Measurements from ENCODE around the gene CLIP2.
"Not testable (repeated sequence)": the region's sequence is repeated elsewhere in the genome, so short reads cannot be mapped to it uniquely, and the experiment has no call there.

The CLIP2 gene

DNA sequence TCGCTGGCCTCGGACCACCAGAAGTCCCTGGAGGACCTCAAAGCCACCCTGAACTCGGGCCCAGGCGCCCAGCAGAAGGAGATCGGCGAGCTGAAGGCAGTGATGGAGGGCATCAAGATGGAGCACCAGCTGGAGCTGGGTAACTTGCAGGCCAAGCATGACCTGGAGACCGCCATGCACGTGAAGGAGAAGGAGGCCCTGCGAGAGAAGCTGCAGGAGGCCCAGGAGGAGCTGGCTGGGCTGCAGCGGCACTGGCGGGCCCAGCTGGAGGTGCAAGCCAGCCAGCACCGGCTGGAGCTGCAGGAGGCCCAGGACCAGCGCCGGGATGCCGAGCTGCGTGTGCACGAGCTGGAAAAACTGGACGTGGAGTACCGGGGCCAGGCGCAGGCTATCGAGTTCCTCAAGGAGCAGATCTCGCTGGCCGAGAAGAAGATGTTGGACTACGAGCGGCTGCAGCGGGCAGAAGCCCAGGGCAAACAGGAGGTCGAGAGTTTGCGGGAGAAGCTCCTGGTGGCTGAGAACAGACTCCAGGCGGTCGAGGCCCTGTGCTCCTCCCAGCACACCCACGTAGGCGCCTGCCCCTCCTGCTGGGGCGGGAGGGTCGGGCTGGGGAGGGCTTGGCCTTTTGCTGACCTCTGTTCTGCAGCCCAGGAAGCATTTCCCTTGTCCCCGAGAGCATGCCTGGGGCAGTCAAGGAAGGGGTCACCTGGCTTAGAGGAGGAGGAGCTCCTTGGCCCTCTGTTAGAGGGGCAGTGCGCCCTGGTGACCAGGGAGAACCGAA is 87.2 kb downstream of the CLIP2 start:
- DNase-seq, result no peak

DNA sequence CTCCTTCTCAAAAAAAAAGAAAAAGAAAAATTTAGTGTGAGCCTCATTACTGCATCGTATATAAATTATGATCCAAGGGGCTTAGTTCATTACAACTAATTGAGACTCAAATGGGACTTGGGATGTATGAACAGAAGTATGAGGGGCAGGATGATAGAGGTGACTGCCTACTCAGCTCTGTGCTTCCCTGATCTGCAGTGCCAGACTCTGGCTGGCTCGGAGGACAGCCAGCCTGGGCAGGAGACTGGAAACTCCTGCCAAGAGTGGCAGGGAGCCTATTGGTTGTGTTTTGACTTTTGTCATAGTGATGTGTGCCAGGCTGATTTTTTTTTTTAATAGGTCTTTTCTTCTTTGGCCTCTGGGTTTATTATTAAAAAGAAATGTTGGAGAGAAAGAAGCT is 90.7 kb downstream of the CLIP2 start:
- no peak for DNase-seq

DNA sequence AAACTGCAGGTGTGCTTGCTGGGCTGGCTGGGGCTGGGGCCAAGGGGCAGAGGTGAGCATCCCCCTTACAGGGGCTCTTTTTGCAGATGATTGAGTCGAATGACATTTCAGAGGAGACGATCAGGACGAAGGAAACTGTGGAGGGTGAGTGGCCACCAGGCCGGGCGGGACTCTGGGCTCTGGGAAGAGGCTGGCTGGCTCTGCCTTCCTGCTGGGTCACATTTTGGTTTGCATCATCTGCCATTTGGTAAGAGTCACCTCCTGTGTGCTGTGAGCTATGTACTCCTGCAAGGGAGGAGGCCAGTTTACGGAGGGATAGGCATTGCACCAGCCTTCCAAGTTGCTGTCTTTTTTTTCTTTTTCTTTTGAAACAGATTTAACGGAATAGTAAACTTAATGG is 91.5 kb downstream of the CLIP2 start:
- no peak for DNase-seq

DNA sequence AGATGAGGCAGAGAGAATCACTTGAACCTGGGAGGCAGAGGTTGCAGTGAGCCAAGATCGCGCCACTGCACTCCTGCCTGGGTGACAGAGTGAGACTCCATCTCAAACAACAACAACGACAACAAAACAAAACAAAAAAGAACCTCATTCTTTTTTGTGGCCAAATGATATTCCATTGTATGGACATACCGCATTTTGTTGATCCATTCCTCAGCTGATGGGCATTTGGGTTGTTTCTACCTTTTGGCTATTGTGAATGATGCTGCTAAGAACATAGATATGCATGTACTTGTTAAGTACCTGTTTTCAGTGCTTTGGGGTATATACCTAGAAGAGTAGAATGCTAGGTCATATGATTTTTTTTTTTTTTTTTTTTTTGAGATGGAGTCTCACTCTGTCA is 94.9 kb downstream of the CLIP2 start:
- not testable (repeated sequence) for DNase-seq

GRCh38 chr7:74384854-74385253 is 95.6 kb downstream of the CLIP2 start:
- not testable (repeated sequence) for DNase-seq

- DNase-seq, result no peak
Measured at GRCh38 chr7:74387606-74388005, 98.4 kb downstream of the CLIP2 start.

DNA sequence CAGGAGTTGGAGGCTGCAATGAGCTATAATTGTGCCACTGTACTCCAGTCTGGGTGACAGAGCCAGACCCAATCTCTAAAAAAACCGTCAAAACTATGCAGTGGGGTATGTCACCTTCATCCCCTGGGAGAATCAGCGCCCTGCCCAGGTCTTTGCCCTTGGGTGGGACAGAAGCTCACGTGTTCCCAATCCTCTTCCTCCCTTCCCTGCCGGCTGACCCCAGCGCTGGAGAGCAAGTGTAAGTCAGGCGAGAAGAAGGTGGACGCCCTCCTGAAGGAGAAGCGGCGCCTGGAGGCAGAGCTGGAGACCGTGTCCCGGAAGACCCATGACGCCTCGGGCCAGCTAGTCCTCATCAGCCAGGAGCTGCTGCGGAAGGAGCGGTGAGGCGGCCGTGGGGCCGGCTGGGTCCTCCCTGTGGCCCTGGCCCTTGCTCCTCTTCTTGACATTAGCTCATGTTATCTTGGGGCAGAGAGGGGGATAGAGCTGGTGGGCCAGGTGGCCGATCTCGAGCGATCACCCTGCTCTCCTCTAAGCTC is 99.7 kb downstream of the CLIP2 start:
- DNase-seq, result no peak

- DNase-seq, result not testable (repeated sequence)
Measured at GRCh38 chr7:74393722-74394121, 104.5 kb downstream of the CLIP2 start.

DNA sequence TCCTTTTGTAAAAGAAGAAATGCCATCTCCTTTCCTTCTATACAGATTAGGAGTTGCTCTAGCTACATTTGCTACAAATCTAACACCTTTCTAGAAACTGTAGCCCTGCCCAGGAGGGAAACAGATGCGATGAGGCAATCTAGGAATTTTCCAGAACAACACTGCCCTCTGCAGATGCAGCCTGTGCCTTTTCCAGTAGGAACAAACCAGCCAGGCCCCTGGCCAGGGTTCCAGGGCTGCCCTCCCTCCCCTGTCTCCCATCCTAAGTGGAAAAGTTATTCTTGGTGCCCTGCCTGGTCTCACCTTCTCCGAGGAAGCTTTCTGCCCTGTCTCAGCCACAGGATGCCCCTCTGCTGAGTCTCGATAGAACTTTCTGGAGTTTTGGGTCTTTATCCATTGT is 105.4 kb downstream of the CLIP2 start:
- DNase-seq, result not testable (repeated sequence)

DNA sequence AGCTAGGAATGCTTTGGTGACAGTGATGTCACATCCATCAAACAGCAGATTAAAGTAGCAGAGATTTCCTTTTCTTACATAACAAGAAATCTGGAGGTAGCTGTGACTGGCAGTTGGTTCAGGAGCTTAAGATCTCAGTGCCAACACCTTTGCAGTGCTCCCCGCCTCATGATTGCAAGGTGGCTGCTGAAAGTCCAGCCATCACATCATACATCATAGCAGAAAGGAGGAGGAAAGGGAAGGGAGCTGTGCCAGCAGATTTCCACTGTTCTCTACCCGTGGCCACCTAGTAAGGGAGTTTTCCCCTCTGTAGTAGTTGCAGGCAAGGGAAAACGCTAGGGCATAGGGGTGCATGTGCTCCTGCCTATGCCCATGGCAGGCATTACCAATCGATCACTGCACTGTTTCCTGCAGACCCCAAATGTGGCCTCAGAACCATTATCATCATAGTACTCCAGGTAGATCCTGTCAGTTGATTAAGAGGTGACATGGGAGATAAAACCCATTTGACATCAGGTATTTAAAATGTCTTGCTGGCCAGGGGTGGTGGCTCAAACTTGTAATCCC is 106.6 kb downstream of the CLIP2 start:
- no peak for DNase-seq

- DNase-seq, result no peak
Measured at GRCh38 chr7:74396993-74397392, 107.8 kb downstream of the CLIP2 start.

DNA sequence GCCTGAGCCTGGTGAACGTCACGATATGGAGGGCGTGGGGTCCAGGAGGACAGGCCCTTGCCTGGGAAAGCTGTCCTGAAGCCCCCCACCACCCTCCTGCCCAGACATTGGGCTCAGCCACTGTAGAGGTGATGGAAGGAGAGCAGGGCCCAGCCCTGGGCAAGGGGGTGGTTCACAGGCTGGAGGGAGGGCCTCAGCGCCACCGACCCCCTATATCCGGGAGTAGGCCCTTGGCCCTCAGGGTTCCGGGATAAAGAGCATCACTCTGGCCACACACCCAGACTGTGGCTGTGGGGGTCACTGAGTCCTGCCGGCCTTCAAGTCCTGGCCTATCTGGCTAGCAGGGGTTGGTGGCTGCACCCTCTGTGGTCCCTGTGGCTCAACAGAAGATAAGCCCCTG is 109.2 kb downstream of the CLIP2 start:
- no peak for DNase-seq

- no peak for DNase-seq
Measured at GRCh38 chr7:74399006-74399405, 109.8 kb downstream of the CLIP2 start.

GRCh38 chr7:74400420-74401136 is 111.4 kb downstream of the CLIP2 start:
- DNase-seq, result no peak

GRCh38 chr7:74401137-74401859 is 112.1 kb downstream of the CLIP2 start:
- no peak for DNase-seq

- not testable (repeated sequence) for DNase-seq
Measured at GRCh38 chr7:74402668-74403067, 113.5 kb downstream of the CLIP2 start.

- no peak for DNase-seq
Measured at GRCh38 chr7:74403521-74404387, 114.5 kb downstream of the CLIP2 start.

GRCh38 chr7:74404388-74404700 is 115.1 kb downstream of the CLIP2 start:
- DNase-seq, result no peak

GRCh38 chr7:74404741-74405140 is 115.5 kb downstream of the CLIP2 start:
- DNase-seq, result no peak

GRCh38 chr7:74405191-74405898 is 116.1 kb downstream of the CLIP2 start:
- DNase-seq, result no peak

DNA sequence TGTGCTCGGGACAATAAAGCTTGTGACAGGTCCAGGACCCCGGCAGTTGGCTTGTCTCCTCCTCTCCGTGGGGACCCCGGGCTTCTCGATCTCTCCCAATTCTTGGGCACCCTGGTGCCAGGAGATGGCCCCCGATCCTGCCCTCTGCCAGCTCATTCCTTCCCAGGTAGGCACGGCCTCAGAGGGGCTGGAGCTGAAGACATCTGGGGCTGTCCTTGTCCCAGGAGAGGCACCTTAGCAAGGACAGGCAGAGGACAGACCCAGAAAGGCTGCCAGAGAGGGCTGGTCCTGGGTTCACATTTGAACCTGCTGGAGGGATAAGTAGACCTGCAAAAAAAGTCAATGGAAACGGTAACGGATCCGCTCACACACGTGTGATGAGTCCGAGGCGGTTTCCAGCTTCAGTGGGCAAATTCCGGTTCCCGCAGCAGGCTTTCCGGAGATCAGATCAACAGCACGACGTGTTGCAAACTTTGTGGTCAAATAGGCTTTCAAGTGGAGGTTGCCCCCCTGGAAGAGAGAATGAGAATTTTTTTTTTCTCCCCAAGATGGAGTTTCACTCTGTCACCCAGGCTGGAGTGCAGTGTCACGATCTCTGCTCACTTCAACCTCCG is 116.8 kb downstream of the CLIP2 start:
- no peak for DNase-seq

All from NCI-H2107 (cell line).